Stromal cell of bone marrow (primary cell): Measurements from ENCODE around the gene LIG1.
"Not testable (repeated sequence)": the region's sequence is repeated elsewhere in the genome, so short reads cannot be mapped to it uniquely, and the experiment has no call there.

Experiments
- DNase-seq: peaks from one replicate; pipeline ENCODE4 v3.0.0-alpha.2; 2012; ENCODE audit warnings: low read depth

Gene LIG1

DNA sequence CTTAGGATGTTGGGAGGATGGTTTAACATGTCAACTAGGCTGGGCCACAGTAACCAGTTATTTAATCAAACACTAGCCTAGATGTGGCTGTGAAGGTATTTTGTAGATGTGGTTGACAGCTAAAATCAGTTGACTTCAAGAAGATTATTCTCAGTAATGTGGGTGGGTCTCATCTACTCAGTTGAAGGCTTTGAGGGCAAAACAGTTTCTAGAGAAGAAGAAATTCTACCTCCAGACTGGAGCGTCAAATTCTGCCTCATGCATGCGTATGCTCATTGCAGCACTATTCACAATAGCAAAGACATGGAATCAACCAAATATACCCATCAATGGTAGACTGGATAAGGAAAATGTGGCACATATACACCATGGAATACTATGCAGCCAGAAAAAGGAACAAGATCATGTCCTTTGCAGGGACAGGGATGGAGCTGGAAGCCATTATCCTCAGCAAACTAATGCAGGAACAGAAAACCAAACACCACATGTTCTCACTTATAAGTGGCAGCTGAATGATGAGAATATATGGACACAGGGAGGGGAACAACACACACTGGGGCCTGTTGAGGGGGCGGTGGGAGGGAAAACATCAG, 99.9 kb downstream of the LIG1 start:
- not testable (repeated sequence) for DNase-seq

DNA sequence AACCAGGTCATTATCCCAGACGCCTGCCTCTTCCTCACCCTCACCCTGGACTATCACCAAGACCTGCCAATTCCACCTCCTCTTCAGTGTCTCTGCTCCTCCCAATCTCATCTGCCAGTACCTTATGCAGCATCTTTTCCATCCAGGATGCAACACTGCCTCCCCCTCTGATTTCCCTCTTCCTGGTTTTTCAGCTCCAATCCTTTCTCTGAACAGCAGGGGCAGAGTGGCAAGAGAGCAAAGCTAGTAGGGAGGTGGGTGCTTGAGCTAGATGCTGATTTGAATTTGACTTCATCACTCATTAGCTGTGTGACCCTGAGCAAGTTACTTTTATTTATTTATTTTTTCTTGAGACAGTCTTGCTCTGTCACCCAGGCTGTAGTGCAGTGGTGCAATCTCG, 100.7 kb downstream of the LIG1 start:
- DNase-seq, result no peak
